OCI-LY1 (cell line): Measurements from ENCODE around the gene EZH2.

Source experiments
- H2AFZ ChIP-seq: fragments of 200-600 bp; sonication (generic), shearing (Covaris generic); 2 replicates; pipeline ENCODE4 v1.6.0; 2014; ENCODE audit warnings: antibody characterized with exemption, mild to moderate bottlenecking, low read length
- H3F3A ChIP-seq: fragments of 200-600 bp; sonication (generic), shearing (Covaris generic); 2 replicates; pipeline ENCODE4 v1.6.0; 2014; ENCODE audit warnings: mild to moderate bottlenecking, antibody characterized with exemption, low read length, moderate library complexity; ENCODE audit not compliant: insufficient read depth
- H3K27ac ChIP-seq: fragments of 200-600 bp; sonication (generic); 2 replicates; pipeline ENCODE4 v1.5.1; 2014; ENCODE audit warnings: low read length, mixed run types, mild to moderate bottlenecking, low read depth; ENCODE audit not compliant: poor library complexity, severe bottlenecking
- H3K27me3 ChIP-seq: fragments of 200-600 bp; sonication (generic); 2 replicates; pipeline ENCODE4 v1.6.0; 2014; ENCODE audit warnings: antibody characterized with exemption, mild to moderate bottlenecking, low read length, moderate library complexity; ENCODE audit not compliant: insufficient read depth
- H3K36me3 ChIP-seq: fragments of 200-600 bp; sonication (generic); 2 replicates; pipeline ENCODE4 v1.6.1; 2014; ENCODE audit warnings: mild to moderate bottlenecking, antibody characterized with exemption, low read length, moderate library complexity, mixed read lengths; ENCODE audit not compliant: insufficient read depth
- H3K4me1 ChIP-seq: fragments of 200-600 bp; sonication (generic); 2 replicates; pipeline ENCODE4 v1.5.1; 2014; ENCODE audit warnings: mild to moderate bottlenecking, low read length, moderate library complexity; ENCODE audit not compliant: insufficient read depth, severe bottlenecking
- H3K4me2 ChIP-seq: fragments of 200-600 bp; sonication (generic), shearing (Covaris generic); 2 replicates; pipeline ENCODE4 v1.6.1; 2014; ENCODE audit warnings: low read length
- H3K4me3 ChIP-seq: fragments of 200-600 bp; sonication (generic); 2 replicates; pipeline ENCODE4 v1.5.1; 2014; ENCODE audit warnings: low read length, low read depth, mild to moderate bottlenecking, mixed read lengths; ENCODE audit not compliant: poor library complexity, severe bottlenecking
- H3K79me2 ChIP-seq: fragments of 200-600 bp; shearing (Covaris generic); 2 replicates; pipeline ENCODE4 v1.6.1; 2016; ENCODE audit warnings: mixed run types, low read length, mixed read lengths; ENCODE audit not compliant: insufficient read depth
- H3K9ac ChIP-seq: fragments of 200-600 bp; sonication (generic), shearing (Covaris generic); 2 replicates; pipeline ENCODE4 v1.6.1; 2014; ENCODE audit warnings: mild to moderate bottlenecking, low read length, mixed read lengths
- H3K9me2 ChIP-seq: fragments of 200-600 bp; sonication (generic), shearing (Covaris generic); 2 replicates; pipeline ENCODE4 v1.6.1; 2014; ENCODE audit warnings: low read depth, mild to moderate bottlenecking, low read length, mixed read lengths
- H3K9me3 ChIP-seq: fragments of 200-600 bp; shearing (Covaris generic); 2 replicates; pipeline ENCODE4 v1.6.1; 2014; ENCODE audit warnings: low read length, mixed read lengths
- H4K20me1 ChIP-seq: fragments of 200-600 bp; sonication (generic), shearing (Covaris generic); 2 replicates; pipeline ENCODE4 v1.6.0; 2016; ENCODE audit warnings: mild to moderate bottlenecking, low read length; ENCODE audit not compliant: insufficient read depth
- CTCF ChIP-seq: fragments of 200-600 bp; sonication (generic), shearing (Covaris generic); IDR thresholded peaks from 2 replicates; pipeline ENCODE4 v1.5.1; 2017; ENCODE audit warnings: mild to moderate bottlenecking, antibody characterized with exemption, low read length, moderate library complexity, mixed read lengths
- EZH2 ChIP-seq: fragments of 200-600 bp; sonication (generic), shearing (Covaris generic); IDR thresholded peaks from 2 replicates; pipeline ENCODE4 v1.8.0; 2017; ENCODE audit warnings: borderline replicate concordance, mixed run types, mild to moderate bottlenecking, antibody characterized with exemption, low read length, moderate library complexity, mixed read lengths

EZH2 gene

GRCh38 chr7:148919859-148920258 is 35.8 kb upstream of the EZH2 start:
- peaks cover 8% of the 10 kb centered on the region for H3K4me1 ChIP-seq
- no peaks in the 10 kb centered on the region for H3K79me2 ChIP-seq
- H4K20me1 ChIP-seq, result no peaks in the 10 kb centered on the region
- no peaks in the 10 kb centered on the region for H3K9me3 ChIP-seq
- no peak overlapping the region for H3K9ac ChIP-seq
- no peak overlapping the region for H3K4me2 ChIP-seq
- H3K27ac ChIP-seq, result no peak overlapping the region
- no peaks in the 10 kb centered on the region for H3K27me3 ChIP-seq
- no peaks in the 10 kb centered on the region for H3F3A ChIP-seq
- H2AFZ ChIP-seq, result no peak overlapping the region
- no peaks in the 10 kb centered on the region for H3K36me3 ChIP-seq
- TF ChIP-seq EZH2 (no peak), CTCF (no peak)
- no peak overlapping the region for H3K4me3 ChIP-seq
- H3K9me2 ChIP-seq, result no peaks in the 10 kb centered on the region

DNA sequence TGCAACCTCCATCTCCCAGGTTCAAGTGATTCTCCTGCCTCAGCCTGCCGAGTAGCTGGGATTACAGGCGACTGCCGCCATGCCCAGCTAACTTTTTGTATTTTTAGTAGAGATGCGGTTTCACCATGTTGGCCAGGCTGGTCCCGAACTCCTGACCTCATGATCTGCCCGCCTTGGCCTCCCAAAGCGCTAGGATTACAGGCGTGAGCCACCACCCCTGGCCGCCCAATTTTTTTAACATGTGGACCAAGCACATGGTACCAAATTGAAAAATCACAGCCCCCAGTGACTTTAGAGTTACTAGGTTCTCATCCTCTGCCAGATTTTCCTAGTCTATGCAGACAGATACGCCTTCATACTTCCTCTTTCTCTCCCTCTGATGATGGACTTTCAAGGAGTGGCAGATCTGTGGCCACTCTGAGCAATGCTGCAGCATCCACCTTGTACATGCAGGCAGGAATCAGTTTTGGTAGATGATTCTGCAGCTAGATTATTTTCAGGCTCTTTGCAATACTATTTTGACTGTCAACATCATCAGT is 34.0 kb upstream of the EZH2 start:
- Histone ChIP-seq H2AFZ (no peak overlapping the region), H3F3A (no peaks in the 10 kb centered on the region), H3K9me3 (no peaks in the 10 kb centered on the region), H3K27me3 (no peaks in the 10 kb centered on the region), H3K27ac (no peak overlapping the region), H3K4me2 (no peak overlapping the region), H3K4me3 (no peak overlapping the region), H3K79me2 (no peaks in the 10 kb centered on the region), H3K9me2 (no peaks in the 10 kb centered on the region), H4K20me1 (no peaks in the 10 kb centered on the region), H3K9ac (no peak overlapping the region), H3K4me1 (peaks cover 8% of the 10 kb centered on the region), H3K36me3 (no peaks in the 10 kb centered on the region)
- TF ChIP-seq CTCF, result no peak
- no peak for TF ChIP-seq EZH2

- TF ChIP-seq EZH2, result no peak
- no peak for TF ChIP-seq CTCF
- no peaks in the 10 kb centered on the region for H3K36me3 ChIP-seq
- no peak overlapping the region for H3K9ac ChIP-seq
- peaks cover 8% of the 10 kb centered on the region for H3K4me1 ChIP-seq
- no peaks in the 10 kb centered on the region for H4K20me1 ChIP-seq
- H3K9me2 ChIP-seq, result no peaks in the 10 kb centered on the region
- no peak overlapping the region for H2AFZ ChIP-seq
- H3K9me3 ChIP-seq, result no peaks in the 10 kb centered on the region
- no peaks in the 10 kb centered on the region for H3F3A ChIP-seq
- H3K79me2 ChIP-seq, result no peaks in the 10 kb centered on the region
- no peak overlapping the region for H3K4me2 ChIP-seq
- H3K4me3 ChIP-seq, result no peak overlapping the region
- no peaks in the 10 kb centered on the region for H3K27me3 ChIP-seq
- H3K27ac ChIP-seq, result no peak overlapping the region
These were observed 32.1 kb upstream of the EZH2 start for GRCh38 chr7:148916186-148916585.
